Caco-2 (cell line): Measurements from ENCODE around the gene CARD11. TPM values are rescaled to one million over a fixed set of nuclear protein-coding genes. Genes with fewer than 3 reads are reported as not detected.

Experiments
- BruUV-seq: library from RNA; stranded (reverse); fragments of 400-500 nt; replicated peaks from 2 replicates; lab custom pipeline; 2021; lab: Mats Ljungman, UMichigan
- CTCF ChIA-PET: fragments of 300-600 bp; sonication (Branson Sonifier 250); formaldehyde crosslinking; loops from one replicate; lab custom pipeline; 2022; ENCODE audit warnings: antibody characterized with exemption; lab: Charles Lee
- POLR2A ChIA-PET: fragments of 300-600 bp; sonication (Branson Sonifier 250); formaldehyde crosslinking; loops from one replicate; lab custom pipeline; 2022; ENCODE audit warnings: antibody characterized with exemption; lab: Charles Lee
- DNase-seq, 2 experiments: peaks; one replicate each; pipeline versions ENCODE4 v3.0.0 to v3.0.0-alpha.2; 2020 to 2022
- H3K27me3 ChIP-seq: replicated peaks from 2 replicates; pipeline ENCODE4 v1.6.0; 2011; ENCODE audit warnings: low read length; ENCODE audit not compliant: control insufficient read depth, insufficient read depth
- H3K36me3 ChIP-seq: 2 replicates; pipeline ENCODE4 v1.5.1; 2011; ENCODE audit warnings: low read length; ENCODE audit not compliant: control insufficient read depth, insufficient read depth
- H3K4me1 ChIP-seq: fragments of 250-450 bp; sonication (Bioruptor Pico); 2 replicates; pipeline ENCODE4 v1.5.1; 2020; ENCODE audit warnings: mild to moderate bottlenecking
- H3K4me3 ChIP-seq: 2 replicates; pipeline ENCODE4 v1.5.1; 2011; ENCODE audit warnings: low read depth, mild to moderate bottlenecking, control low read depth, low read length
- H3K9me3 ChIP-seq: fragments of 250-450 bp; sonication (Bioruptor Pico); 2 replicates; pipeline ENCODE4 v1.5.1; 2020; ENCODE audit warnings: mild to moderate bottlenecking, moderate library complexity
- H3K27ac Mint-ChIP-seq: one replicate; pipeline ENCODE4 v1.8.0; 2022; ENCODE audit warnings: mixed read lengths; ENCODE audit not compliant: unreplicated experiment
- H3K27me3 Mint-ChIP-seq: one replicate; pipeline ENCODE4 v1.8.0; 2022; ENCODE audit warnings: mixed read lengths; ENCODE audit not compliant: insufficient read depth, unreplicated experiment
- H3K36me3 Mint-ChIP-seq: one replicate; pipeline ENCODE4 v1.8.0; 2022; ENCODE audit warnings: mild to moderate bottlenecking, mixed read lengths; ENCODE audit not compliant: insufficient read depth, unreplicated experiment
- H3K4me1 Mint-ChIP-seq: one replicate; pipeline ENCODE4 v1.8.0; 2022; ENCODE audit warnings: low read depth, mixed read lengths; ENCODE audit not compliant: unreplicated experiment
- H3K4me3 Mint-ChIP-seq: one replicate; pipeline ENCODE4 v1.8.0; 2022; ENCODE audit warnings: mild to moderate bottlenecking, moderate library complexity, mixed read lengths; ENCODE audit not compliant: unreplicated experiment
- H3K9me3 Mint-ChIP-seq: one replicate; pipeline ENCODE4 v1.8.0; 2022; ENCODE audit warnings: mixed read lengths; ENCODE audit not compliant: unreplicated experiment
- intact Hi-C: fragments of 100-400 bp; cut with micrococcal nuclease; formaldehyde crosslinking; loops from one replicate; pipeline ENCODE4 v1.10.0; 2022; ENCODE audit not compliant: unreplicated experiment
- total RNA-seq: library from RNA; stranded (reverse); gene quantifications from 2 replicates; pipeline ENCODE4 v1.2.3, GENCODE V29; 2022
- TF ChIP-seq, protein P1 (sequence below), 2 experiments: fragments of 200-600 bp in 1 of 2; IDR thresholded peaks; 1 replicate in 1 of 2; 2 replicates in 1 of 2; pipeline versions ENCODE4 v1.5.1 to v1.8.0; 2011 to 2022; ENCODE audit warnings: antibody characterized with exemption in 1 of 2, control low read depth in 1 of 2, inconsistent platforms in 1 of 2, low read depth in 1 of 2, low read length in 1 of 2, mild to moderate bottlenecking in 1 of 2, moderate library complexity in 1 of 2; ENCODE audit not compliant: insufficient read depth in 1 of 2, severe bottlenecking in 1 of 2, unreplicated experiment in 1 of 2

Gene CARD11
- total RNA-seq, 1 experiment from 2014 or later = 5.4 TPM

DNA sequence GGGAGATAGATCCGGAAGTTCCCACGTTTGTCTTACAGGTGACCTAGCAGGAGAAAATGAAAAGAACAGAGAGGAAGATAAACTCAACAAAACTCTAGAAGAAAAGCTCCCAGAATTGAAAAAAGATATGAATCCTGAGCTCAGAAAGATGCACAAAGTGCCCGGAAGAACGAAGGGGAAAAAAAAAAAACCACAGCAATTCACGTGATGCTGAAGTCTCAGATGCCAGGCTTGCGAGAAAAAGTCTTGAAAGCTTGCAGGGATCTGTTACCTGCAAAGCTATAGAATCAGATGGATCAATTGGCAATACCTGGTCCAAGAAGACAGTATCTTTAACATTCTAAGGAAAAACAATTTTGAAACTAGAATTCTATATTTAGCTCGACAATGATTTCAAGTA, 33.5 kb downstream of the CARD11 start:
- H3K4me1 Mint-ChIP-seq = no peaks in the 10 kb centered on the region
- no peaks in the 10 kb centered on the region for H3K27me3 ChIP-seq
- H3K27ac Mint-ChIP-seq = no peak overlapping the region
- H3K4me3 ChIP-seq = no peak overlapping the region
- H3K4me3 Mint-ChIP-seq = no peak overlapping the region
- BruUV-seq = no TSS peak
- intact Hi-C loops = no loop called here
- H3K9me3 Mint-ChIP-seq = no peaks in the 10 kb centered on the region
- no peaks in the 10 kb centered on the region for H3K4me1 ChIP-seq
- DNase-seq = no peak
- H3K36me3 Mint-ChIP-seq = no peaks in the 10 kb centered on the region
- H3K36me3 ChIP-seq = no peaks in the 10 kb centered on the region
- ChIA-PET POLR2A (no interaction called here), CTCF (no interaction called here)
- TF ChIP-seq, protein P1, sequence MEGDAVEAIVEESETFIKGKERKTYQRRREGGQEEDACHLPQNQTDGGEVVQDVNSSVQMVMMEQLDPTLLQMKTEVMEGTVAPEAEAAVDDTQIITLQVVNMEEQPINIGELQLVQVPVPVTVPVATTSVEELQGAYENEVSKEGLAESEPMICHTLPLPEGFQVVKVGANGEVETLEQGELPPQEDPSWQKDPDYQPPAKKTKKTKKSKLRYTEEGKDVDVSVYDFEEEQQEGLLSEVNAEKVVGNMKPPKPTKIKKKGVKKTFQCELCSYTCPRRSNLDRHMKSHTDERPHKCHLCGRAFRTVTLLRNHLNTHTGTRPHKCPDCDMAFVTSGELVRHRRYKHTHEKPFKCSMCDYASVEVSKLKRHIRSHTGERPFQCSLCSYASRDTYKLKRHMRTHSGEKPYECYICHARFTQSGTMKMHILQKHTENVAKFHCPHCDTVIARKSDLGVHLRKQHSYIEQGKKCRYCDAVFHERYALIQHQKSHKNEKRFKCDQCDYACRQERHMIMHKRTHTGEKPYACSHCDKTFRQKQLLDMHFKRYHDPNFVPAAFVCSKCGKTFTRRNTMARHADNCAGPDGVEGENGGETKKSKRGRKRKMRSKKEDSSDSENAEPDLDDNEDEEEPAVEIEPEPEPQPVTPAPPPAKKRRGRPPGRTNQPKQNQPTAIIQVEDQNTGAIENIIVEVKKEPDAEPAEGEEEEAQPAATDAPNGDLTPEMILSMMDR (IDR thresholded peaks at IDR 0.05; ENCODE audit: insufficient read depth in 1 of 2, low read depth in 1 of 2, low read length in 1 of 2, severe bottlenecking in 1 of 2, unreplicated experiment in 1 of 2) = no peak
- H3K9me3 ChIP-seq = no peaks in the 10 kb centered on the region
- peaks cover 12% of the 10 kb centered on the region for H3K27me3 Mint-ChIP-seq

GRCh38 chr7:3009086-3009485, 34.6 kb downstream of the CARD11 start:
- TF ChIP-seq, protein P1 (IDR thresholded peaks at IDR 0.05; ENCODE audit: insufficient read depth in 1 of 2, low read depth in 1 of 2, low read length in 1 of 2, severe bottlenecking in 1 of 2, unreplicated experiment in 1 of 2) = no peak
- intact Hi-C loops = no loop called here
- Histone ChIP-seq H3K4me1 (no peaks in the 10 kb centered on the region), H3K36me3 (no peaks in the 10 kb centered on the region), H3K4me3 (no peak overlapping the region), H3K27me3 (no peaks in the 10 kb centered on the region), H3K9me3 (no peaks in the 10 kb centered on the region)
- peaks cover 12% of the 10 kb centered on the region for H3K27me3 Mint-ChIP-seq
- POLR2A ChIA-PET = no interaction called here
- no peak for DNase-seq
- no peaks in the 10 kb centered on the region for H3K36me3 Mint-ChIP-seq
- CTCF ChIA-PET = no interaction called here
- no peak overlapping the region for H3K4me3 Mint-ChIP-seq
- no peaks in the 10 kb centered on the region for H3K9me3 Mint-ChIP-seq
- no TSS peak for BruUV-seq
- no peaks in the 10 kb centered on the region for H3K4me1 Mint-ChIP-seq
- H3K27ac Mint-ChIP-seq = no peak overlapping the region

DNA sequence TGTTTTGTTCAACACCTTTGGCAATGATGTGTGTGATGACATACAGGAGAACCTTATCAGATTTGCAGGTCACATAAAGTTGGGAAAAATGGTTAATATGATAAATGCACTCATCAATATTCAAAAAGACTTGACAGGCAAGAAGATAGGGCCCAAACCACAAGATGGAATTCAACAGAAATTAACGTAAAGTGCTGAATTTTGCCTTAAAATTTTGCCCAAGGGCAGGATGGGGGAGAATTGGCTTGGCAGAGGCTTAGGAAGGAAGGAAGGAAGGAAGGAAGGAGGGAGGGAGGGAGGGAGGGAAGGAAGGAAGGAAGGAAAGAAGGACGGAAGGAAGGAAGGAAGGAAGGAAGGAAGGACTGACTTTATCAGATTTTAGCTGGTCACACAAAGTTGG, 35.3 kb downstream of the CARD11 start:
- Histone ChIP-seq H3K4me1 (no peaks in the 10 kb centered on the region), H3K36me3 (no peaks in the 10 kb centered on the region), H3K4me3 (no peak overlapping the region), H3K27me3 (no peaks in the 10 kb centered on the region), H3K9me3 (no peaks in the 10 kb centered on the region)
- no peaks in the 10 kb centered on the region for H3K4me1 Mint-ChIP-seq
- DNase-seq = no peak
- H3K27me3 Mint-ChIP-seq = peaks cover 12% of the 10 kb centered on the region
- BruUV-seq = no TSS peak
- H3K9me3 Mint-ChIP-seq = no peaks in the 10 kb centered on the region
- ChIA-PET POLR2A (no interaction called here), CTCF (no interaction called here)
- TF ChIP-seq, protein P1 (IDR thresholded peaks at IDR 0.05; ENCODE audit: insufficient read depth in 1 of 2, low read depth in 1 of 2, low read length in 1 of 2, severe bottlenecking in 1 of 2, unreplicated experiment in 1 of 2) = no peak
- intact Hi-C loops = no loop called here
- no peaks in the 10 kb centered on the region for H3K36me3 Mint-ChIP-seq
- no peak overlapping the region for H3K4me3 Mint-ChIP-seq
- H3K27ac Mint-ChIP-seq = no peak overlapping the region
